SKM-1 (cell line): ENCODE results near the gene ETNK2.
A peak's percentile ranks its signal among the peaks of the same experiment; 100 is the strongest.

ENCODE experiments used
- DNase-seq: peaks from one replicate; lab custom pipeline; 2025; ENCODE audit not compliant: unreplicated experiment; lab: John Stamatoyannopoulos, UW

ETNK2 gene

GRCh38 chr1:204177133-204177532, 25.3 kb upstream of the ETNK2 start:
- DNase-seq = no peak

GRCh38 chr1:204176049-204176448, 24.2 kb upstream of the ETNK2 start:
- DNase-seq = no peak

- no peak for DNase-seq
Observed at GRCh38 chr1:204174958-204175357, 23.1 kb upstream of the ETNK2 start.

GRCh38 chr1:204172404-204173029, 20.7 kb upstream of the ETNK2 start:
- no peak for DNase-seq

GRCh38 chr1:204171751-204172178, 19.9 kb upstream of the ETNK2 start:
- DNase-seq = no peak

GRCh38 chr1:204170494-204171155, 18.8 kb upstream of the ETNK2 start:
- DNase-seq = no peak

GRCh38 chr1:204169858-204170257, 18.0 kb upstream of the ETNK2 start:
- DNase-seq = no peak

GRCh38 chr1:204167730-204168129, 15.9 kb upstream of the ETNK2 start:
- no peak for DNase-seq

- no peak for DNase-seq
Observed at GRCh38 chr1:204166219-204166618, 14.4 kb upstream of the ETNK2 start, which contains the start of gene REN. TSS of gene REN (minus strand) at chr1:204166337. CDS start at chr1:204166293, 44 bp downstream.

- peak; percentile 59 for DNase-seq
Observed at GRCh38 chr1:204162494-204163074, 10.7 kb upstream of the ETNK2 start.

GRCh38 chr1:204161609-204162493, 10.0 kb upstream of the ETNK2 start:
- DNase-seq = no peak

- DNase-seq = no peak
Observed at GRCh38 chr1:204157962-204158361, 6.1 kb upstream of the ETNK2 start.

GRCh38 chr1:204155881-204156280, 4.0 kb upstream of the ETNK2 start:
- DNase-seq = no peak

- DNase-seq = no peak
Observed at GRCh38 chr1:204154568-204155255, 2.9 kb upstream of the ETNK2 start.

- no peak for DNase-seq
Observed at GRCh38 chr1:204153667-204154066, 1.8 kb upstream of the ETNK2 start.

- DNase-seq = no peak
Observed at GRCh38 chr1:204152310-204153044, 633 bp upstream of the ETNK2 start.

GRCh38 chr1:204150702-204151551, 917 bp downstream of the ETNK2 start:
- DNase-seq = no peak

GRCh38 chr1:204149635-204150565, 1.9 kb downstream of the ETNK2 start:
- no peak for DNase-seq
